Fibroblast of peridontal ligament (primary cell): Measurements from ENCODE around the gene P2RX3.
"Not testable (repeated sequence)": the region's sequence is repeated elsewhere in the genome, so short reads cannot be mapped to it uniquely, and the experiment has no call there.

Experiments
- DNase-seq: peaks from one replicate; pipeline ENCODE4 v3.0.0-alpha.2; 2010; ENCODE audit errors: extremely low read depth

P2RX3 gene

DNA sequence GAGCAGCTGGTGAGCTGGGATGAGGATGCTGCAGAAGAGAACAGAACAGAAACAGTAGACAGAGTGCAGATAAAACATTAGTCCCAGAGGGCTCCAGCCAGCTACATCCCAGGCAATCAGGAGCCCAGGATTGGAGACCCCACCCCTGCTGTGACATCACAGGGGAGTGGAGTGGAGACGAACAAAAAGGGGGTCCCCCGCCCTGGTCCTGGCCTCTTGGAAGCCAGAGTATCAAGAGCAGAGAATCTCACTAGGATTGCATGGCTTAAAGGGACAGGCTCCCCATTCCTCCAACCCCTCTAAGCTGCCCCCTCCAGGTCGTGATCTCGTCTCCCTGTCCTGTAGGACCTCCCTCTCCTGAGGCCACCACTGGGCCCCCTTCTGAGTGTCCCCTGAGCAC, at the start of gene P2RX3:
P2RX3 (plus strand) TSS at position 211 of the 400 bp plus-strand sequence. CDS start 199 bp downstream, outside the sequence.
- no peak for DNase-seq

- peak; percentile 77 for DNase-seq
Observed at GRCh38 chr11:57288771-57289579, 49.2 kb upstream of the P2RX3 start.

- DNase-seq = peak; percentile 36
Observed at GRCh38 chr11:57290288-57290687, 47.9 kb upstream of the P2RX3 start.

GRCh38 chr11:57294225-57295131, 43.7 kb upstream of the P2RX3 start:
- peak; percentile 59 for DNase-seq

DNA sequence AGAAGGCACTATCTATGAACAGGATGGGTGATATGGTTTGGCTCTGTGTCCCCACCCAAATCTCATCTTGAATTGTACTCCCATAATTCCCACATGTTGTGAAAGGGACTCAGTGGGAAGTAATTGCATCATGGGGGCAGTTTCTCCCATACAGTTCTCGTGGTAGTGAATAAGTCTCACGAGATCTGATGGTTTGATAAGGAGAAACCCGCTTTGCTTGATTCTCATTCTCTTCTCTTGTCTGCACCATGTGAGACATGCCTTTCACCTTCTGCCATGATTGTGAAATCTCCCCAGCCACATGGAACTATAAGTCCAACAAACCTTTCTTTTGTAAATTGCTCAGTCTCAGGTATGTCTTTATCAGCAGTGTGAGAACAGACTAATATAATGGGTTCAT, 41.9 kb upstream of the P2RX3 start:
- not testable (repeated sequence) for DNase-seq

DNA sequence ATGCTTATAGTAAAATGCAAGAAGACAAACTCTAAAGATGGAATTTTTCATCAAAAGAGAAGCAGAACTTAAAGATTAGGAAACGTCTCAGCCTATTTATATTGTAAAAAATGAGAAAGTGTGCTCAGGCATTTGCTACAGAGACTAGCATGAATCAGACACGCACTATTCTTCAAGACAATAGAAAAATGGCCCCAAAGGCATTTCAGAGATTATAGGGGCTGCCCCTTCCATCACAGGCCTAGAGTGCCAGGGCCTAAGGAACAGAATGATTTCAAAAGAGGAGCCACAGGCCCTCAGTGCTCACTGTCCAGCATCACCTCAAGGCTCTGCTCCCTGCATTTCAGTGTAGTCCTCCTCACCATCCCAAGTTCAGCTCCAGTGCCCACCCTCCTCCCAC, 40.9 kb upstream of the P2RX3 start:
- no peak for DNase-seq

DNA sequence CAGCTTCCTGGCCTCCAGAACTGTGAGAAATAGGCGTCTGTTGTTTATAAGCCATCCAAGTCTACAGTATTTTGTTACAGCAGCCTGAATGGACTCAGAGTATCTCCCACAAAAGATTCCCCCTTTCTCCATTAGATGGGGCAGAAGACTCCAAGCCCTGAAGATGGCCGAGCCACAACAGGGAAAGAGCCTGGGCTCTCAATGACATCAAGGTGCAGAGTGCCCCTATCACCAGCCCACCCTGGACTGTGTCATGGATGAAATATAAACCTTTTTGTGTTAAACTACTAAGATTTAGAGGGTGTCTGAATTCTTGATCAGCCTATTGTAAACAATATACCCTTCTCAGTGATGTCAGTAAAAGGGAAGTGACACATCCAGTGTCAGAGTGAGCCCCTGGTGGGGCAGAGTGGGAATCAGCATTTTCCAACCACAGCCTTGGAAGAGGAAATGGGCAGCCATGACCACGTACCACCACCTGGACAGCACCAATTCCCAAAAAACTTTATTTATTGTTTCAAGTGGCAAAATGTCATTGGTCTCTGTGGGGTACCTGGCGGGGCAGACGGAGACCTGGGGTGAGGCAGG, 38.9 kb upstream of the P2RX3 start:
- DNase-seq = no peak

- DNase-seq = no peak
Observed at GRCh38 chr11:57300785-57301184, 37.4 kb upstream of the P2RX3 start.

GRCh38 chr11:57301711-57302423, 36.3 kb upstream of the P2RX3 start:
- DNase-seq = no peak

DNA sequence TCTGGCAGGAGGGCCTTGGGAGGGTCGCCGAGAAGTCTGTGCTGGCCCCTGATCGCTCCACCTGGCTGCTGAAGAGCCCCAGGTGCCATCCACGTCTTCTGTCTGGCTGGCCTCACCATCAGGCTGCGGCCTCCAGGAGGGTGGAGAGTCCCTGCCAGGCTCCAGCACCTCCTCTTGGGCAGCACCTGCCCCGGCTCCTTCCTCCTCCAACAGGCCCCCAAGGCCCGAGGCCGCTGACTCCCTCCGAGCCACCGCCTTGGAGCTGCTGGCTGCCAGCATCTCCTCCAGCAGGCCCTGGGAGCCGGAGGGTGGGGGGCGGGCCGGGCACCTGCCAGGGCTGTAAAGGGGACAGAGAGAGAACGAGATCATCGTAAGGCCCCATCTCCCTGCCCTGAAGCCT, 35.7 kb upstream of the P2RX3 start:
- DNase-seq = no peak

DNA sequence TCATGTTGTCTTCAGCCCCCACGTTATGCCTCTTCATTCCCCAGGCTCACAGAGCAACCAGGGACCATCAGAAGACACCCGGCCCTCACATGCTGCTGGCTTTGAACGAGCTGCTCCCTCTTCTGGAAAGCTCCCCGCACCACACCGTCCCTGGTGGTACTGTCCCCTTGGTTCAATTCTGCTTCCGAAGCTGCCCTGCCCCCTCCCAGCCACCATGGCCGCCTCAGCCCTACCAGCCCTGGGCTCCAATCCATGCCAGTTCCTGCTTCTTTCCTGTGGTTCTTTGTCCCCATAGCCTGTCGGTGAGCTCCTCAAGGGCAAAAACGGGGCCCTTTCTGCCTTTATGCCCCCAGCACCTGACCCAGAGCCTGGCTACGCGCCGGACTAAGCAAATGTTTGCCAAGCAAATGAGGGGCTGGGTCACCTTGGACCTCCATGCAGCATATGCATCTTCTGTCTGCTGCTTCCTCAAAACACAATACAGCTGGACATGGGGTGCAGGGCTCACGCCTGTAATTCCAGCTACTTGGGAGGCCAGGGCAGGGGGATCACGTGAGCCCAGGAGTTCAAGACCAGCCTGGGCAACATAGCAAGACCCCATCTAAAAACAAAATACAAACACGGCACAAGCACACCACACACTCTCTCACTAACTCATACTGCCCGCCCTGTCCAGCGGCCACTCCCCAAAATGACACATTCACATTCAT, 34.7 kb upstream of the P2RX3 start:
- no peak for DNase-seq

- no peak for DNase-seq
Observed at GRCh38 chr11:57303990-57304579, 34.1 kb upstream of the P2RX3 start.

GRCh38 chr11:57305523-57305922, 32.6 kb upstream of the P2RX3 start:
- DNase-seq = no peak

- no peak for DNase-seq
Observed at GRCh38 chr11:57306161-57306876, 31.8 kb upstream of the P2RX3 start.

- no peak for DNase-seq
Observed at GRCh38 chr11:57306940-57307565, 31.1 kb upstream of the P2RX3 start.

GRCh38 chr11:57307666-57308270, 30.4 kb upstream of the P2RX3 start:
- no peak for DNase-seq

- no peak for DNase-seq
Observed at GRCh38 chr11:57308426-57309060, 29.6 kb upstream of the P2RX3 start.
